ENCODE measurements around the gene BMI1. TPM values are rescaled to one million over a fixed set of nuclear protein-coding genes. Genes with fewer than 3 reads are reported as not detected.

Gene BMI1
- total RNA-seq, 1 experiment from 2014 or later = 81.1 TPM

DNA sequence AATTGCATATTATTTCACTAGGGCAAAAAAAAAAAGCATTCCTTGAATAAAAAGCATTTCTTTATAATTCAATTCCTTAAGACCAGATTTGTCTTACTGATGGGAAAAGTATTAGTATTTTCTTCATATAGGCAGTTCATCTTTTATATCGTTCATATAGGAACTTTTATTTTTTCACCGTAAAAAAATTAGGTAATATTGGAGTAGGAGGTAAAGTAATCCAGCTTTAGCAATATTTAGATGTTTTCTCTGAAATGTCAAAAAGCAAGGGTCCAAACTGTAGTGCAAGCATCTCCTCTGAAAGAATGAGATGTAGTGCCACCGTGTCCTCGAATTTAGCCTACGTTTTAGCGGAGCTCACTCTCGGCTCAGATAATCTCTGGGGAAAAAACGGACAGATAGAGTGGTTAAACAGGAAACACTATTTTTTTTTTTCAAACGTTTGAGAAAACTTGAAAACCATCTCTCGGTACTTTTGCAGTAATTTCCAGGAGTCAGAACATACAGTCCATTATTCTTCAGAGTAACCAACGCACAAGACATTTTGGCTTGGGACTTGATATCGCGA, 18.9 kb downstream of the BMI1 start:
- ATAC-seq = 0 out of 2 replicates have a peak, but pooled peaks have one; percentile 7
- Histone ChIP-seq H4K20me1 (ENCODE audit: insufficient read depth) (no peaks in the 10 kb centered on the region), H3K9ac (ENCODE audit: low read length) (peak overlapping the region; percentile 72), H3K79me2 (ENCODE audit: insufficient read depth, low read length) (no peaks in the 10 kb centered on the region), H2AFZ (ENCODE audit: low read depth, low read length, poor library complexity, severe bottlenecking) (peak overlapping the region; percentile 13), H3K27me3 (ENCODE audit: insufficient read depth, low read length) (peaks cover 11% of the 10 kb centered on the region; the same call in 1 of the 2 replicates), H3K4me1 (ENCODE audit: control insufficient read depth in 1 of 2, insufficient read depth in 2 of 2, low read length in 2 of 2) (peaks cover 3 to 16% of the 10 kb centered on the region in 2 experiments; a peak in 2 of 4 replicates), H3K27ac (ENCODE audit: low read depth, low read length) (peak overlapping the region; percentile 89; the same call in 1 of the 2 replicates), H3K9me2 (ENCODE audit: insufficient read depth) (no peaks in the 10 kb centered on the region), H3K4me3 (replicated peaks in 1 of 2; ENCODE audit: low read depth in 1 of 2, low read length in 2 of 2) (peak overlapping the region; percentile 57 to 67), H3K4me2 (ENCODE audit: low read length) (peak overlapping the region; percentile 94), H3K9me3 (ENCODE audit: control insufficient read depth in 1 of 2, insufficient read depth in 1 of 2, low read depth in 1 of 2, low read length in 2 of 2) (no peaks in the 10 kb centered on the region), H3K36me3 (ENCODE audit: control insufficient read depth in 1 of 2, insufficient read depth in 2 of 2, low read length in 2 of 2) (no peaks in the 10 kb centered on the region)
- TSS peak; percentile 73 for BruUV-seq (replicated peaks)
- RAD21 ChIA-PET (ENCODE audit: low non-redundant PET in 1 of 2, low total read pairs in 2 of 2, uncharacterized antibody in 2 of 2, unreplicated experiment in 2 of 2) = interaction anchor here (0.6 to 0.9 kb wide), 2 partner anchors 23 to 358 kb away, joined by 3 read pairs; partner anchors contain the start of gene COMMD3 (in 1 of the 2)
- intact Hi-C loops (cut with micrococcal nuclease) = no loop called here
- TF ChIP-seq EZH2 (IDR thresholded peaks at IDR 0.05) (no peak), SP1 (IDR thresholded peaks at IDR 0.05; ENCODE audit: low read depth) (peak; percentile 5; the same call in 1 of the 2 replicates)
- no peak for DNase-seq (ENCODE audit: low read depth, low spot score)
- CTCF ChIA-PET = interaction anchor here (0.6 to 1.0 kb wide), 4 partner anchors 20 to 649 kb away, joined by 3 read pairs; partner anchors contain the start of gene DNAJC1
- POLR2A ChIA-PET = interaction anchor here (0.9 to 1.7 kb wide), 7 partner anchors 8 to 97 kb away, joined by 3 to 5 read pairs (median 3); no protein-coding TSS in a partner anchor

DNA sequence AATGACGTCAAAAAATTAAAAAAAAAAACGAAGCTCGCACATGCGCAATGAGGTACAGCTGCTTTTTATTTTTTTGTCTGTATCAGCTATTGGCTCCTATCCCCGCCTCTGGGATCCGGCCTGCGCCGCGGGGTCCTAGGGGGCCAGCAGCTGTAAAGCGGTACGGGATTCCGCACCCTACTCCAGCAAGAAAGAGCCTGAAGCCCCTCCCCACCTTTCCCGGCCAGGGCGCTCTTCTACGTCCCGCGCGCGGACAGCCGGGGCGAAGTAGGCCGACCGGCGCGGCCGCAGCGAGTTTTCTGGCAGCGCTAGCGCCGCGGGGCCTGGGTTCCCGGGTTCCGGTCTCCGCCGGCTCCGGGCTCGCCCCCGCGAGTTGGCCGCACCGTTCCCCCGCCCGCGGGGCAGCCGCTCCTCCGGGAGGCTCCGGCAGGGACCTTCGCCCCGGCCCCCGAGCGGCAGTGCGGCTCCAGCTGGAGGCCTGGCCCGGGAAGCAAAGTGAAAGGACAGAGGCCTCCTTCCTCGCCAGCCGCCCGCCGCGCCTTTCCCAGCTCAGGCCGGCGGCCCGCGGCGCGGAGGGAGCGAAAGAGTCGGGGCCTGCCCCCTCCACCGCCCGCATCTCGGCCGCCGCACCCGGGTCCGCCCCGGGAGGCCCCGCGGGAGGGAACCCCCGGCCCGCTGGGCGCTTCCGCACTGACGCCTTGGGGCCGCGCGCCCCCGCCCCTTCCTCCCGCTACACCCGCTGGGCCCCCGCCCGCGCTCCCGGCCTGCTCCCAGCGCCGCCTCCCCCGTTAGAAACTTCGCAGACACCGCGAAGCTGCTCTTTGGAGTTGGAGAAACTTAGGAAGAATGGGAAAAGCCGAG, 19.7 kb downstream of the BMI1 start:
- H3K9me2 ChIP-seq (ENCODE audit: insufficient read depth) = no peaks in the 10 kb centered on the region
- no peaks in the 10 kb centered on the region for H3K79me2 ChIP-seq (ENCODE audit: insufficient read depth, low read length)
- H3K4me3 ChIP-seq (replicated peaks in 1 of 2; ENCODE audit: low read depth in 1 of 2, low read length in 2 of 2) = peak overlapping the region; percentile 57 to 67
- H3K4me2 ChIP-seq (ENCODE audit: low read length) = peak overlapping the region; percentile 94
- ChIA-PET RAD21 (ENCODE audit: low non-redundant PET in 1 of 2, low total read pairs in 2 of 2, uncharacterized antibody in 2 of 2, unreplicated experiment in 2 of 2) (interaction anchor here (0.6 to 0.9 kb wide), 2 partner anchors 24 to 358 kb away, joined by 3 read pairs; partner anchors contain the start of gene COMMD3 (in 1 of the 2)), CTCF (interaction anchor here (0.6 to 1.0 kb wide), 4 partner anchors 21 to 648 kb away, joined by 3 read pairs; partner anchors contain the start of gene DNAJC1), POLR2A (interaction anchor here (0.9 to 1.7 kb wide), 8 partner anchors 9 to 96 kb away, joined by 3 to 5 read pairs (median 4); no protein-coding TSS in a partner anchor)
- H3K27ac ChIP-seq (ENCODE audit: low read depth, low read length) = peak overlapping the region; percentile 89
- DNase-seq (ENCODE audit: low read depth, low spot score) (peak; percentile 76), ATAC-seq (peak; percentile 79)
- H4K20me1 ChIP-seq (ENCODE audit: insufficient read depth) = no peaks in the 10 kb centered on the region
- TF ChIP-seq SRF (IDR thresholded peaks at IDR 0.05; ENCODE audit: low read depth) (no peak), FOSL1 (IDR thresholded peaks at IDR 0.05; ENCODE audit: low read depth) (0 out of 2 replicates have a peak, but pooled peaks have one; percentile 24), RAD21 (IDR thresholded peaks at IDR 0.05; ENCODE audit: low read depth) (no peak), EGR1 (IDR thresholded peaks at IDR 0.05; ENCODE audit: low read depth) (0 out of 2 replicates have a peak, but pooled peaks have one; percentile 37), ZFX (IDR thresholded peaks at IDR 0.05) (peak; percentile 100), YY1 (IDR thresholded peaks at IDR 0.05; ENCODE audit: extremely low read depth, insufficient replicate concordance, low read depth, low read length) (peak; percentile 11), POLR2AphosphoS5 (IDR thresholded peaks at IDR 0.05; ENCODE audit: low read depth, low read length) (peak; percentile 83), CEBPB (IDR thresholded peaks at IDR 0.05; ENCODE audit: low read depth) (no peak)
- TF ChIP-seq, protein P1, sequence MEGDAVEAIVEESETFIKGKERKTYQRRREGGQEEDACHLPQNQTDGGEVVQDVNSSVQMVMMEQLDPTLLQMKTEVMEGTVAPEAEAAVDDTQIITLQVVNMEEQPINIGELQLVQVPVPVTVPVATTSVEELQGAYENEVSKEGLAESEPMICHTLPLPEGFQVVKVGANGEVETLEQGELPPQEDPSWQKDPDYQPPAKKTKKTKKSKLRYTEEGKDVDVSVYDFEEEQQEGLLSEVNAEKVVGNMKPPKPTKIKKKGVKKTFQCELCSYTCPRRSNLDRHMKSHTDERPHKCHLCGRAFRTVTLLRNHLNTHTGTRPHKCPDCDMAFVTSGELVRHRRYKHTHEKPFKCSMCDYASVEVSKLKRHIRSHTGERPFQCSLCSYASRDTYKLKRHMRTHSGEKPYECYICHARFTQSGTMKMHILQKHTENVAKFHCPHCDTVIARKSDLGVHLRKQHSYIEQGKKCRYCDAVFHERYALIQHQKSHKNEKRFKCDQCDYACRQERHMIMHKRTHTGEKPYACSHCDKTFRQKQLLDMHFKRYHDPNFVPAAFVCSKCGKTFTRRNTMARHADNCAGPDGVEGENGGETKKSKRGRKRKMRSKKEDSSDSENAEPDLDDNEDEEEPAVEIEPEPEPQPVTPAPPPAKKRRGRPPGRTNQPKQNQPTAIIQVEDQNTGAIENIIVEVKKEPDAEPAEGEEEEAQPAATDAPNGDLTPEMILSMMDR (IDR thresholded peaks at IDR 0.05 in 2 of 3, conservative IDR thresholded peaks at IDR 0.05 in 1 of 3; ENCODE audit: borderline replicate concordance in 1 of 3, insufficient read depth in 1 of 3, low read depth in 2 of 3, low read length in 2 of 3) = no peak
- TF ChIP-seq, protein P2, sequence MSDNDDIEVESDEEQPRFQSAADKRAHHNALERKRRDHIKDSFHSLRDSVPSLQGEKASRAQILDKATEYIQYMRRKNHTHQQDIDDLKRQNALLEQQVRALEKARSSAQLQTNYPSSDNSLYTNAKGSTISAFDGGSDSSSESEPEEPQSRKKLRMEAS (IDR thresholded peaks at IDR 0.05) = peak; percentile 32; the same call in 1 of the 2 replicates
- H3K27me3 ChIP-seq (ENCODE audit: insufficient read depth, low read length) = peaks cover 11% of the 10 kb centered on the region; the same call in 1 of the 2 replicates
- H3K9me3 ChIP-seq (ENCODE audit: control insufficient read depth in 1 of 2, insufficient read depth in 1 of 2, low read depth in 1 of 2, low read length in 2 of 2) = no peaks in the 10 kb centered on the region
- BruUV-seq (replicated peaks) = no TSS peak
- peaks cover 3 to 16% of the 10 kb centered on the region in 2 experiments; a peak in 2 of 4 replicates for H3K4me1 ChIP-seq (ENCODE audit: control insufficient read depth in 1 of 2, insufficient read depth in 2 of 2, low read length in 2 of 2)
- intact Hi-C loops (cut with micrococcal nuclease) = no loop called here
- H3K9ac ChIP-seq (ENCODE audit: low read length) = peak overlapping the region; percentile 72
- H2AFZ ChIP-seq (ENCODE audit: low read depth, low read length, poor library complexity, severe bottlenecking) = peak overlapping the region; percentile 13
- no peaks in the 10 kb centered on the region for H3K36me3 ChIP-seq (ENCODE audit: control insufficient read depth in 1 of 2, insufficient read depth in 2 of 2, low read length in 2 of 2)
